ENCODE measurements around the gene LRRC73.

DNA sequence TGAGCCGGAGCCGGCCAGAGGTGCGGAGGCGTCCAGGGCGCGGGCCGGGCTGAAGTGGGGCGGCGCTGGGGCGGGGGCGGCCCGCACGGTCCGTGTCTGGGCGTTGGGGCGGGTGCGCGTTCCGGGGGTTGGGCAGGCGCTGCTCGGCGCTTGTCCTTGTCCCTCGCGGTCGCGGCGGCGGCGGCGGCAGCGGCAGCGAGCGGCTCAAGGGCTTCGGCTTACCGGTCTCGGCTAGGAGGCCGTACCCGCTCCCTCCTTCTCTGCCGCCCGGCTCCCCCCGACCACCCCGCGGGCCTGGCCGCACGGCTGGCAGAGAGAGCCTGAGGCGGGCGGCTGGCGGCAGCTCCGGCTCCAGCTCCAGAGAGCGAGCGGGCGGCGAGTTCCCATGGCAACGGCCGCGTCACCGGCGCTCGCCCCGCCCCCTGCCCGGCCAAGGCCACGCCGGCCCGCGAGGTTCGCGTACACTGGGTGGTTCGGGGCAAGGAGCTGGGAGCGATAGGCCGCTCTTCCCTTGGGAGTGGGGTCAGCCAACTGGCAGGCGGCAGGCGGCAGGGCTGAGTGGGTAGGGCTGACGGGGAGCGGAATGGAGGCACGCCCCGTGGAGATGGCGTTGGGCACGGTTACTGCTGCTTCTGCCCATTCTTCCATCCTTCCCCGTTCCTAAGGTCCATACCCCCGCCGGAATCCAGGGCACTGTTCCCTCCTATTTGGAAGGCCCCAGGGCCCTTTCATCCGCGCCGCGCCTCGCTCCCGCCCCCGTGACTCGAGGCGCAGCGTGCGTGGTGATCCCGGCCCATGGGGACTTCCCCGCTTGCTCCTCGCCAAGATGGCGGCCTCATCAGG lies at the start of gene LRRC73:
- TF ChIP-seq ZNF626 (tag by site-specific recombination; IDR thresholded peaks at IDR 0.05) (no peak), ZNF23 (tag by site-specific recombination; IDR thresholded peaks at IDR 0.05; ENCODE audit: borderline replicate concordance) (no peak)
- TF ChIP-seq, protein P1, sequence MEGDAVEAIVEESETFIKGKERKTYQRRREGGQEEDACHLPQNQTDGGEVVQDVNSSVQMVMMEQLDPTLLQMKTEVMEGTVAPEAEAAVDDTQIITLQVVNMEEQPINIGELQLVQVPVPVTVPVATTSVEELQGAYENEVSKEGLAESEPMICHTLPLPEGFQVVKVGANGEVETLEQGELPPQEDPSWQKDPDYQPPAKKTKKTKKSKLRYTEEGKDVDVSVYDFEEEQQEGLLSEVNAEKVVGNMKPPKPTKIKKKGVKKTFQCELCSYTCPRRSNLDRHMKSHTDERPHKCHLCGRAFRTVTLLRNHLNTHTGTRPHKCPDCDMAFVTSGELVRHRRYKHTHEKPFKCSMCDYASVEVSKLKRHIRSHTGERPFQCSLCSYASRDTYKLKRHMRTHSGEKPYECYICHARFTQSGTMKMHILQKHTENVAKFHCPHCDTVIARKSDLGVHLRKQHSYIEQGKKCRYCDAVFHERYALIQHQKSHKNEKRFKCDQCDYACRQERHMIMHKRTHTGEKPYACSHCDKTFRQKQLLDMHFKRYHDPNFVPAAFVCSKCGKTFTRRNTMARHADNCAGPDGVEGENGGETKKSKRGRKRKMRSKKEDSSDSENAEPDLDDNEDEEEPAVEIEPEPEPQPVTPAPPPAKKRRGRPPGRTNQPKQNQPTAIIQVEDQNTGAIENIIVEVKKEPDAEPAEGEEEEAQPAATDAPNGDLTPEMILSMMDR (tag by site-specific recombination; IDR thresholded peaks at IDR 0.05), result no peak

All from HEK293 (cell line).